Body of pancreas (tissue), 4 donors: ENCODE data around the gene HLA-F.

Experiments
- POLR2A ChIP-seq, 3 donors: fragments of 450-650 bp; IDR thresholded peaks; one replicate each; pipeline ENCODE4 v1.6.1; 2016; ENCODE audit warnings: antibody characterized with exemption in 3 of 3, mild to moderate bottlenecking in 2 of 3
- TF ChIP-seq, protein P1 (sequence below), 7 experiments: fragments of 450-650 bp in 4 of 7; fragments of 200-600 bp in 3 of 7; sonication (generic) in 3 of 7; IDR thresholded peaks; one replicate each; pipeline ENCODE4 v1.5.1; 2016 to 2019; ENCODE audit warnings: antibody characterized with exemption in 7 of 7

GRCh38 chr6:29726001-29726400 is 2.8 kb downstream of the HLA-F start:
- TF ChIP-seq, protein P1, sequence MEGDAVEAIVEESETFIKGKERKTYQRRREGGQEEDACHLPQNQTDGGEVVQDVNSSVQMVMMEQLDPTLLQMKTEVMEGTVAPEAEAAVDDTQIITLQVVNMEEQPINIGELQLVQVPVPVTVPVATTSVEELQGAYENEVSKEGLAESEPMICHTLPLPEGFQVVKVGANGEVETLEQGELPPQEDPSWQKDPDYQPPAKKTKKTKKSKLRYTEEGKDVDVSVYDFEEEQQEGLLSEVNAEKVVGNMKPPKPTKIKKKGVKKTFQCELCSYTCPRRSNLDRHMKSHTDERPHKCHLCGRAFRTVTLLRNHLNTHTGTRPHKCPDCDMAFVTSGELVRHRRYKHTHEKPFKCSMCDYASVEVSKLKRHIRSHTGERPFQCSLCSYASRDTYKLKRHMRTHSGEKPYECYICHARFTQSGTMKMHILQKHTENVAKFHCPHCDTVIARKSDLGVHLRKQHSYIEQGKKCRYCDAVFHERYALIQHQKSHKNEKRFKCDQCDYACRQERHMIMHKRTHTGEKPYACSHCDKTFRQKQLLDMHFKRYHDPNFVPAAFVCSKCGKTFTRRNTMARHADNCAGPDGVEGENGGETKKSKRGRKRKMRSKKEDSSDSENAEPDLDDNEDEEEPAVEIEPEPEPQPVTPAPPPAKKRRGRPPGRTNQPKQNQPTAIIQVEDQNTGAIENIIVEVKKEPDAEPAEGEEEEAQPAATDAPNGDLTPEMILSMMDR (IDR thresholded peaks at IDR 0.05), result no peak
- TF ChIP-seq POLR2A (IDR thresholded peaks at IDR 0.05), result no peak
